ENCODE data around the gene SLCO4A1. TPM values are rescaled to one million over a fixed set of nuclear protein-coding genes. Genes with fewer than 3 reads are reported as not detected.

Gene SLCO4A1
- total RNA-seq, 2 donors from 2014 or later, result 39.3 to 44.4 TPM

GRCh38 chr20:62627901-62628612, 14.2 kb upstream of the SLCO4A1 start:
- ATAC-seq, result no peak
- Mint-ChIP-seq H3K27ac (peak overlapping the region in 1 of 2 donors; percentile 50), H3K36me3 (no peaks in the 10 kb centered on the region), H3K9me3 (no peaks in the 10 kb centered on the region)
- DNase-seq (ENCODE audit: low spot score in 2 of 2), result no peak

- Mint-ChIP-seq H3K27ac (peak overlapping the region in 1 of 2 donors; percentile 50), H3K9me3 (no peaks in the 10 kb centered on the region), H3K36me3 (no peaks in the 10 kb centered on the region)
- DNase-seq (ENCODE audit: low spot score in 2 of 2) (no peak), ATAC-seq (no peak)
Measured at GRCh38 chr20:62628691-62629090, 13.6 kb upstream of the SLCO4A1 start.

- DNase-seq (ENCODE audit: low spot score in 2 of 2) (no peak), ATAC-seq (no peak)
- H3K27ac Mint-ChIP-seq, result no peak overlapping the region
- H3K36me3 Mint-ChIP-seq, result no peaks in the 10 kb centered on the region
- H3K9me3 Mint-ChIP-seq, result no peaks in the 10 kb centered on the region
Measured at GRCh38 chr20:62629864-62630470, 12.3 kb upstream of the SLCO4A1 start.

DNA sequence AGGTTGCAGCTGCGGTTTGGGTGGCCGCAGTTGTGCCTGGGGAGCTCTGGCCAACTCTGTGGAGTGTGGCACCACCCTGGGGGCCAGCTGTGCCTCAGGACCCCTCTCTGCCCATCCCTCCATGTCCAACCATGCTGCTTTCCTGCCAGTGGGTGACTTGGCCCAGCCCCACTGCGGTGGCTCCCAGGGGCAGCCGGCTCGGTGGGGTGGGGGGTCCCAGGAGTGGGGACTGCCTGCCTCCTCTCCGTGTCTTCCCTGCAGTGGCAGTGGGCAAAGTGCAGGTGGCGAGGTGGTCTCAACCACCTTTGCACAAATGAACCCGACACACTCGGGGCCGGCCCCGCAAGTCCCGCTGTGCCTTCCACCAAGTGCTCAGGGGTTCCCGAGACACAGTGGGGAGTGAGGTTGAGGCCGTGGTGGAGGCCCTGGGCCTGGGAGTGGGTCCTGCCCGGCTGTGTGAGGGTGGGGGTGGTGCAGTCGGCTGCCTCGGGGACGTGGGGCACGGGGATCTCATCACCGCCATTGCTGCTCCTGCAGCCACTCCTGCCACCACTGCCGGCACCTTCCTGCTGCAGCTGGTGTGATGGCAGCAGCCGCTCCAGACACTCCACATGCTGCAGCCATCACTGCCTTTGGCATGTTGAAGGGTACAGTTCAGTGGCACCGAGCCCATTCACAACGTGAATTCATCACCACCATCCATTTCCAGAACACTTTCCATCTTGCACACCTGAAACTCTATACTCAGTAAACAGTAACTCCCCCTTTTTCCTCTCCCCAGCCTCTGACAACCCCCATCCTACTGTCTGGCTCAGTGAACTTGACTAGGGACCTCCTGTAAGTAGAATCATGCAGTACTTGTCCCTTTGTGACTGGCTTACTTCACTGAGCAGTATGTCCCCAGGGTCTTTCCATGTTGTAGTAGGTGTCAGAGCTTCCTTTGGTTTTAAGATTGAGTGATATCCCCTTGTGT, 10.7 kb upstream of the SLCO4A1 start:
- H3K27ac Mint-ChIP-seq, result no peak overlapping the region
- no peaks in the 10 kb centered on the region for H3K36me3 Mint-ChIP-seq
- ATAC-seq, result no peak
- DNase-seq (ENCODE audit: low spot score in 2 of 2), result no peak
- H3K9me3 Mint-ChIP-seq, result no peaks in the 10 kb centered on the region

DNA sequence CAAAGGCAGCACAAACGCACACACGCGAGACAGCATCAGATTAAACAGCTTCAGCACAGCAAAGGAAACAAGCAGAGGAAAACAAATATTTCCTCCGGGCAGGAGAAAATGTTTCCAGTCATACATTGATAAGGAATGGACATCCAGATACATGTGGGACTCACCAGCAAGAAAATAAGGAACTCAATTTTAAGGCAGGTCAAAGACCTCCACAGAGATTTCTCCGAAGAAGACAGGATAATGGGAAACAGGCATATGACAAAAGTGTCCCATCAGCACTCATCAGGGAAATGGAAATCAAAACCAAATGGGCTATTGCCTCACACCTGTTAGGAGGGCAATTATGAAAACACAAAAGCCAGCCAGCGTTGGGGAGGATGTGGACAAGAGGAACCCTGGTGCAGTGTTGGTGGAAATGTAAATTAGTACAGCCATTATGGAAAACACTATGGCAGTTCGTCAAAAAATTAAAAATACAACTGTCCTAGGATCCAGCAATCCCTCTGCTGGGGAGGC, 9.7 kb upstream of the SLCO4A1 start:
- no peak overlapping the region for H3K27ac Mint-ChIP-seq
- no peak for DNase-seq (ENCODE audit: low spot score in 2 of 2)
- no peaks in the 10 kb centered on the region for H3K36me3 Mint-ChIP-seq
- no peak for ATAC-seq
- no peaks in the 10 kb centered on the region for H3K9me3 Mint-ChIP-seq

DNA sequence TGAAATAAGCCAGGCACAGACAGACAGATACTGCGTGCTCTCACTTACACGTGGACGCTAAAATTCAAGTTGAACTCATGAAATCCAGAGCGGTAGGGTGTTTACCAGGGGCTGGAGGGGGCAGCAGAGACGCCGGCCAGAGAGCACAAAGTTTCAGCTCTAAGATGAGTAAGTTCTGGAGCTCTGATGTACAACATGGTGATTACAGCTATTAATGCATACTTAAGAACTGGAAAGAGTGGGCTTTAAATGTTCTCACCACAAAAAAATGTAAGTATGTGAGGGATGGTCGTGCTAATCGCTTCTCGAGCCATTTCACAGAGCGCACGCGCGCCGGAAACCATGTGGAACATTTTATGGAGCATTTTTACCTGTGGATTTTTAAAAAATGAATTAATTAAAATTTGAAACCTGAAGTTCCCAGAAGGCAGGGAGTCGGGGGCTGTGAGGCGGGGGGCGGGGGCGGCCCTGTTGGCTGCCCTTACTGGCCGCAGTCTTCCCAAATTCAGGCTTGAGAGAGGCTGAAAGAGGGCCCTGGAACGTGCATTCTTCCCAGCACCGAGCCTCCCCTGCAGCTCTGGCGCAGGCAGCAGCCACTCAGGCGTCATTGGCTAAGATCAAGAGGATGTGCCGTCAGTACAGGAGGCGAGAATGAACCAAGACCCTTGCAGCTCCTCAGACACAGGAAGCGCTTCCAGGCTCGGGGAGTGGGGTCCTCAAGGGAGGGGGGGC, 8.5 kb upstream of the SLCO4A1 start:
- ATAC-seq (no peak), DNase-seq (ENCODE audit: low spot score in 2 of 2) (no peak)
- H3K27ac Mint-ChIP-seq, result no peak overlapping the region
- no peaks in the 10 kb centered on the region for H3K9me3 Mint-ChIP-seq
- no peaks in the 10 kb centered on the region for H3K36me3 Mint-ChIP-seq

DNA sequence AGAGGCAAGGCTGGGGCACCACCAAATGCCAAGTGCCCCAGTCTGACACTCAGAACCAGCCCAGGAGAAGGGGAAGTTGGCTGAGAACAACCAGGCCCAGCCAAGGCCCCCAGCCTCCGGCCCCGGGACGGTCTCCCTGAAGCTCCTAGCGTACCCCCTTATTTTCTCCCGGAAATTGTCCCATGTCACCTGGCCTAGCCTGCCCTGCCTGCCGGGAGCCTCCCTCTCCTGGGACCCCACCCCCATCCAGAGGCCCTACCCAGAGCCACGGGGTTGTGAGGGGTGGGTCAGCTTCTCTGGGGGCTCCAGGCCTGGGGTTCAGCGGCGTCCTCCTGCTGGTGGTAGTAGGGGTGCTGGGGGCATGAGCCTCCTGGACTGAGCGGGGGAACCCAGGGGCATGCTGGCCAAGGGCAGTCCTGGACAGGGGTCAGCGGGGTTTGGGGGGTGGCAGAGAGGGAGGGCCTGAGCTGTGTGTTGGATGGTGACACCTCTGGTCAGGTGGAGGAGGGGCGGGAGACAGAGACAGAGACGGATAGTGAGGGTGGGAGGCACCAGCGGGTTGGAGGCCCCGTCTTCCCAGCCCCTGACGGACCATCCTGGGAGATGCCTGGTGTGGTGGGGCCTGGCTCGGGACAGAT, 7.9 kb upstream of the SLCO4A1 start:
- H3K27ac Mint-ChIP-seq, result no peak overlapping the region
- no peak for ATAC-seq
- no peaks in the 10 kb centered on the region for H3K9me3 Mint-ChIP-seq
- no peaks in the 10 kb centered on the region for H3K36me3 Mint-ChIP-seq
- DNase-seq (ENCODE audit: low spot score in 2 of 2), result no peak

DNA sequence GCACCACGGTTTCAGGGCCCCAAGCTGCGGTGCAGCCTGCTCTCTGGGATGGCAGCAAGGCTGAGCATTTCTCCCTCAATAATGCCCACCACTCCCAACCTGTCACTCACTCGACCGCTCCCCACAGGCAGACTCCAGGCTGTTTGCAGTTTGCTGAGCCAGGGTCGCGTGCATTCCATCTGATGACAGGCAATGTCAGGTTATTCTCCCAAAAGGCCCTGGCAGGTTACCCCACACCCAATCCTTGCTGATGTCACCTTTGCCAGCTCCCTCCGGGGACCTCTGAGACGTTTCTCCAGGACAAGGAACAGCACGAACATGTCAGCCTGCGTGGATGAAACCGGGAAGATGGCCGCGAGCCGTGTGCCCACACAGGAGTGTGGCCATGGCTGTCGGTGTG, 7.1 kb upstream of the SLCO4A1 start:
- no peaks in the 10 kb centered on the region for H3K36me3 Mint-ChIP-seq
- no peak overlapping the region for H3K27ac Mint-ChIP-seq
- H3K9me3 Mint-ChIP-seq, result no peaks in the 10 kb centered on the region
- DNase-seq (ENCODE audit: low spot score in 2 of 2) (no peak), ATAC-seq (no peak)

DNA sequence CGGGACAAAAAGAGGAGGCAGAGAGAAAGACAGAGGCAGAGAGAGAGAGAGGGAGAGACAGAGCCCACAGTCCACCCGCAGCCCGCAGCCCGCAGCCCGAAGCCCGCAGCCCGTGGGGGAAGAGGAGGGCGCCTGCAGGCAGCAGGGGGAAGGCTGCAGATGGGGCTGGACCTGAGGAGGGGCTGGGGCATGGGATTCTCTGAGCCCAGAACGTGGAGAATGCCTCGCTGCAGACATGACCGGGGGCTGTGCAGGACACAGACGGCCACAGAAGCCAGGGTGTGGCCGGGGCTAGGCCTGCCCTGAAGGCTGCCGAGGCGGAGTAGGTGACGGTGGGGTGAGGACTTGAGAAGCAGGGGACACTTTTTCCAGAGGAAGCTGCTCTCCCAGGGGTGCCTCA, 6.5 kb upstream of the SLCO4A1 start:
- DNase-seq (ENCODE audit: low spot score in 2 of 2), result no peak
- Mint-ChIP-seq H3K27ac (peak overlapping the region in 1 of 2 donors; percentile 33), H3K36me3 (no peaks in the 10 kb centered on the region), H3K9me3 (no peaks in the 10 kb centered on the region)
- ATAC-seq, result no peak

DNA sequence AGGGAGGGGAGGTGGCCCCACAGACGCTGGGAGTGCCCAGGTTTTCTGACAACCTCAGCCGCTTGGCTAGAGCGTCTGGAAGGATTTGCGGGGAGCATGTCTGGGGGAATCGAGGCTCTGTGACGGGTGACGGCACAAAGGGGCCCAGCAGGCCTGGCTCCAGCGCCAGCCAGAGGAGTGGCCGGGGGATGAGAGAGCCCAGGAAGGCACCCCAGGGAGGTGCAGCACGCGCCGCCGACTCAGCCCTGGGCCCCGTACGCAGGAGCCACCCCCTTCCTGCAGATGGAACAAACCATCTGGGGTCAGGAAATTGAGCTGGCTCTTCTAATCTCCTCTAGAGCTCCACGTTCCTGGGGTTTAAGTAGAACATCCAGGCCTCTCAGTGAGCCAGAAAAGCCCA, 5.9 kb upstream of the SLCO4A1 start:
- no peaks in the 10 kb centered on the region for H3K36me3 Mint-ChIP-seq
- DNase-seq (ENCODE audit: low spot score in 2 of 2), result no peak
- H3K9me3 Mint-ChIP-seq, result no peaks in the 10 kb centered on the region
- ATAC-seq, result peak; percentile 40 to 49
- no peak overlapping the region for H3K27ac Mint-ChIP-seq

DNA sequence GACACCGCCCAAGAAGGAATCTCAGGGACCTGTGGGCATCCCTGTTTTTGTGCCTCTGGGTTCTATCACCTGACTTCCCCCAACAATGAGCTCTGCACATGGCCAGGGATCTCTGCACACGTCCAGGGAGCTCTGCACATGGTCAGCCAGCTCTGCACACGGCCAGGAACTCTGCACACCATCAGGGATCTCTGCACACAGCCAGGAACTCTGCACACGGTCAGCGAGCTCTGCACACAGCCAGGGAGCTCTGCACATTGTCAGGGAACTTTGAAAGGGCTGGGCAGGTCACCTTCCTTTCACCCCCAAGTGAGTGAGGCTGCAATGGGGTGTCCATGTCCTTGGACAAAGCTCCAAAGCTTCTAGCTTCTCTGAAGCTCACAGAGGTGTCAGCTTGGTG, 5.2 kb upstream of the SLCO4A1 start:
- H3K9me3 Mint-ChIP-seq, result no peaks in the 10 kb centered on the region
- ATAC-seq (no peak), DNase-seq (ENCODE audit: low spot score in 2 of 2) (no peak)
- no peaks in the 10 kb centered on the region for H3K36me3 Mint-ChIP-seq
- no peak overlapping the region for H3K27ac Mint-ChIP-seq

DNA sequence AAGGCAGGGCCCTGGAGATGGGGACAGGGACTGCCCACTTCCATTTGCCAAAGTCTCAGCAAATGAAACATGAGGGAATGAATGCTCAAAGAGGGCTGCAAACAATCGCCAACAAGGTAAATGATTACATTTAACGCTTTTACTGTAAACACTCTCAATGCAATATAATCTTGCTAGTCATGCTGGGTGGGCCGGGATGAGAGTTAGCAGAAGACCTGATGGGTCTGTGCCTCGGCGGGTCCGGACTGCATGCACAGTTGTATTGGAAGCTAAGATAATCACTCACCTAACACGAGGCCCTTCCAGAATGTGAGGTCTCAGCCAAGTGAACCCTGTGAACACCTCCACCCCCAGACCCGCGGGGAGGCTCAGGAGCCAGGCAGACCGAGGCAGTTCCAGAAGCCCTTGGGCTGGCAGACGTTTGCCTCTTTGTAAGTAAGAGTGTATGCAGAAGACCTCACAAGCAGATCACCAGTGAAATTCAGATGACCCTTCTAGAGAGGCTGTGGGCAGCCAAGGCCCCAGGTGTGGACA, 4.7 kb upstream of the SLCO4A1 start:
- Mint-ChIP-seq H3K9me3 (no peaks in the 10 kb centered on the region), H3K36me3 (no peaks in the 10 kb centered on the region), H3K27ac (no peak overlapping the region)
- no peak for DNase-seq (ENCODE audit: low spot score in 2 of 2)
- ATAC-seq, result no peak

DNA sequence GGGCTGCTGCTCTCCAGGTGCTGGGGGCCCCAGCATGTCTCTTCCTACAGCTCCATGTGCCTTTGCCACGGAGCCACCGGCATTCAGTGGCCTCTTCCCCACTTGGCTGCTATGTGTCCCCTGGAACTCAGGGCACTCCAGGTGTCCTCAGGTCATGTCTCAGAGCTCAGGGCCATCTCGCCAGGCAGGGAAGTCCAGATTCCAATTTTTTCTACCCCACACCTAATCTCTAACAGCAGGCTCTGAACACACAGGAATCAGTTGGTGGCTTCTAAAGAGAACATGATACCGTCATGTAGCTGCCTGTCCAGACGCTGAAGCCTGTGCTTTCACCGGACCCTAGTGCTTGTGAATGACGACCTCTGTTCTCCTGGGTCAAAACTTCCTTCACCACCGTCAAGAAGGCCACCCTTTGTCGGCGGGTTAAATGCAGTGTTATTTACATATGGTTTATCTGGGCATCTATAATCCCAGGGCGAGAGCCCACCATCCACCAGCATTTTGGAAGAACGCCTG, 4.2 kb upstream of the SLCO4A1 start:
- no peak overlapping the region for H3K27ac Mint-ChIP-seq
- H3K9me3 Mint-ChIP-seq, result no peaks in the 10 kb centered on the region
- no peak for DNase-seq (ENCODE audit: low spot score in 2 of 2)
- ATAC-seq, result no peak
- no peaks in the 10 kb centered on the region for H3K36me3 Mint-ChIP-seq

GRCh38 chr20:62638679-62639406, 3.5 kb upstream of the SLCO4A1 start:
- Mint-ChIP-seq H3K27ac (no peak overlapping the region), H3K9me3 (no peaks in the 10 kb centered on the region), H3K36me3 (no peaks in the 10 kb centered on the region)
- DNase-seq (ENCODE audit: low spot score in 2 of 2) (no peak), ATAC-seq (no peak)

DNA sequence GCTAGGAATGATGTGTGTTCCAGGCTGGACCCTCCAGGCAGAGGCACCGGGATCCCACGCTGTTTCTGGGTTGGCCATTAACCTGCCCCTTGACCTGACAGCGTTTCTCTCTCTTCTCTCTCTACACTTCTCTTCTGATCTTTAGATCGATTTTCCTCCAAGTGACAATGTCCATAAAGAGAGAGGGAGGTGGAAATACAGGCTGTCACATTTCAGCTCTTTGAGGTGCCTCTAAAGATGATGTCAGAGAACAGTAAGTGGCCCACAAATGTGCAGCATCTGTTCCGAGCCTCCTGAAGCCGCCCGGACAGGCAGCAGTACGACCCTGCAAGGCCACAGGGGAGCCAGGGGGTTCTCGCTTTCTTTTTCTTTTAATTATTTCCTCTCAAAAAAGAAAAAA, 2.5 kb upstream of the SLCO4A1 start:
- DNase-seq (ENCODE audit: low spot score in 2 of 2) (no peak), ATAC-seq (no peak)
- H3K9me3 Mint-ChIP-seq, result no peaks in the 10 kb centered on the region
- H3K36me3 Mint-ChIP-seq, result no peaks in the 10 kb centered on the region
- H3K27ac Mint-ChIP-seq, result no peak overlapping the region

Measured in activated naive CD4-positive, alpha-beta T cell treated with anti-CD3 and anti-CD28 coated beads, Interleukin-2, amount 50 U/mL, for 72 hours (primary cell).